ENCODE data around the gene IFNA13. TPM values are rescaled to one million over a fixed set of nuclear protein-coding genes. Genes with fewer than 3 reads are reported as not detected.

IFNA13 gene
- total and polyA plus RNA-seq, 2 of the 13 experiments (the other 11 are each of a cell fraction or from before 2014, with no cell fraction given) = not detected

DNA sequence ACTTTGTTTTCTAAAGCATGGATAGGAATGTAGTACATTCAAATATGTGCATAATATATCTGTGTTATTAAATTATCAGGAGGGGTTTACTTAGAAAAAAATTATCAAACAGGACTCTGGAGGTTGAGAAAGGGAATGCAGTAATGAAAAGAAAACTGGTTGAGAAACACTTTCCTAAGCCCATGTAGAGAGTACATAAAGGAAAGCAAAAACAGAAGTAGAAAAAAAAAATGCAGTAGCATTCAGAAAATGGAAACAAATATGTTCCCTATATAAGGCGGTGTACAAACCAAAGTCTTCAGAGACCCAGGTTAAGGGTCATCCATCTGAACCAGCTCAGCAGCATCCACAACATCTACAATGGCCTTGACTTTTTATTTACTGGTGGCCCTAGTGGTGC lies 41.0 kb upstream of the IFNA13 start, which contains the start of gene IFNA8:
TSS of gene IFNA8 (plus strand) at position 301 of the 400 bp plus-strand sequence. CDS start at position 361, 60 bp downstream.
- H3K27me3 ChIP-seq (ENCODE audit: control insufficient read depth in 1 of 2, insufficient read depth in 2 of 2, low read length in 2 of 2) = no peaks in the 10 kb centered on the region
- H3K79me2 ChIP-seq (ENCODE audit: insufficient read depth, low read length) = no peaks in the 10 kb centered on the region
- FAIRE-seq (no peak), DNase-seq (ENCODE audit: low spot score) (no peak), ATAC-seq (no peak)
- ChIA-PET CTCF (ENCODE audit: low intra/inter-chr PET ratio, low total read pairs) (no interaction called here), POLR2A (no interaction called here)
- WGBS (ENCODE audit: low lambda C conversion rate) = 0% methylated on average over 1 of the region's 1 CpG
- H4K20me1 ChIP-seq (ENCODE audit: insufficient read depth, low read length) = no peaks in the 10 kb centered on the region
- intact Hi-C loops (cut with micrococcal nuclease; ENCODE audit: unreplicated experiment) = no loop called here
- TF ChIP-seq ZNF766 (CRISPR knock-in tag; IDR thresholded peaks at IDR 0.05; ENCODE audit: borderline replicate concordance) (no peak), SIN3A (IDR thresholded peaks at IDR 0.05; ENCODE audit: borderline replicate concordance, low read depth, low read length) (no peak), CENPT (CRISPR knock-in tag; IDR thresholded peaks at IDR 0.05; ENCODE audit: low read depth) (no peak), PAX8 (CRISPR knock-in tag; IDR thresholded peaks at IDR 0.05; ENCODE audit: borderline replicate concordance) (no peak), ELF1 (CRISPR knock-in tag; IDR thresholded peaks at IDR 0.05) (no peak), ZZZ3 (CRISPR knock-in tag; IDR thresholded peaks at IDR 0.05; ENCODE audit: borderline replicate concordance) (no peak), ADNP (CRISPR knock-in tag; IDR thresholded peaks at IDR 0.05) (no peak), ZNF460 (CRISPR knock-in tag; IDR thresholded peaks at IDR 0.05; ENCODE audit: borderline replicate concordance) (no peak), HDAC6 (IDR thresholded peaks at IDR 0.05; ENCODE audit: low read depth, low read length) (no peak), ZNF20 (CRISPR knock-in tag; IDR thresholded peaks at IDR 0.05) (no peak), ZNF883 (CRISPR knock-in tag; IDR thresholded peaks at IDR 0.05; ENCODE audit: not compliant biosample characterization) (no peak), KLF16 (CRISPR knock-in tag; IDR thresholded peaks at IDR 0.05) (no peak), PCBP1 (IDR thresholded peaks at IDR 0.05; ENCODE audit: borderline replicate concordance, low read depth, low read length) (no peak)
- TF ChIP-seq, protein P1, sequence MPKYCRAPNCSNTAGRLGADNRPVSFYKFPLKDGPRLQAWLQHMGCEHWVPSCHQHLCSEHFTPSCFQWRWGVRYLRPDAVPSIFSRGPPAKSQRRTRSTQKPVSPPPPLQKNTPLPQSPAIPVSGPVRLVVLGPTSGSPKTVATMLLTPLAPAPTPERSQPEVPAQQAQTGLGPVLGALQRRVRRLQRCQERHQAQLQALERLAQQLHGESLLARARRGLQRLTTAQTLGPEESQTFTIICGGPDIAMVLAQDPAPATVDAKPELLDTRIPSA (CRISPR knock-in tag; IDR thresholded peaks at IDR 0.05; ENCODE audit: borderline replicate concordance) = no peak
- TF ChIP-seq, protein P2, sequence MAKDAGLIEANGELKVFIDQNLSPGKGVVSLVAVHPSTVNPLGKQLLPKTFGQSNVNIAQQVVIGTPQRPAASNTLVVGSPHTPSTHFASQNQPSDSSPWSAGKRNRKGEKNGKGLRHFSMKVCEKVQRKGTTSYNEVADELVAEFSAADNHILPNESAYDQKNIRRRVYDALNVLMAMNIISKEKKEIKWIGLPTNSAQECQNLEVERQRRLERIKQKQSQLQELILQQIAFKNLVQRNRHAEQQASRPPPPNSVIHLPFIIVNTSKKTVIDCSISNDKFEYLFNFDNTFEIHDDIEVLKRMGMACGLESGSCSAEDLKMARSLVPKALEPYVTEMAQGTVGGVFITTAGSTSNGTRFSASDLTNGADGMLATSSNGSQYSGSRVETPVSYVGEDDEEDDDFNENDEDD (CRISPR knock-in tag; IDR thresholded peaks at IDR 0.05; ENCODE audit: borderline replicate concordance) = no peak
- TF ChIP-seq, protein P3, sequence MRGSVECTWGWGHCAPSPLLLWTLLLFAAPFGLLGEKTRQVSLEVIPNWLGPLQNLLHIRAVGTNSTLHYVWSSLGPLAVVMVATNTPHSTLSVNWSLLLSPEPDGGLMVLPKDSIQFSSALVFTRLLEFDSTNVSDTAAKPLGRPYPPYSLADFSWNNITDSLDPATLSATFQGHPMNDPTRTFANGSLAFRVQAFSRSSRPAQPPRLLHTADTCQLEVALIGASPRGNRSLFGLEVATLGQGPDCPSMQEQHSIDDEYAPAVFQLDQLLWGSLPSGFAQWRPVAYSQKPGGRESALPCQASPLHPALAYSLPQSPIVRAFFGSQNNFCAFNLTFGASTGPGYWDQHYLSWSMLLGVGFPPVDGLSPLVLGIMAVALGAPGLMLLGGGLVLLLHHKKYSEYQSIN (CRISPR knock-in tag; IDR thresholded peaks at IDR 0.05; ENCODE audit: borderline replicate concordance) = no peak
- H3K9me3 ChIP-seq (ENCODE audit: low read length) = no peaks in the 10 kb centered on the region
- H3K9ac ChIP-seq (ENCODE audit: insufficient read depth, low read depth, low read length) = no peak within 1 kb of the TSS
- in situ Hi-C loops (cut with HindIII; ENCODE audit: extremely low pct_ligation_motif_present, low pct_unique_long_range_greater_than_20kb) = no loop called here
- H3K4me3 ChIP-seq (replicated peaks in 1 of 3; ENCODE audit: insufficient read depth in 1 of 3, low read depth in 2 of 3, low read length in 3 of 3) = no peak within 1 kb of the TSS
- H3K27ac ChIP-seq (ENCODE audit: extremely low read length, insufficient read depth, low read length) = no peak within 1 kb of the TSS
- H3K36me3 ChIP-seq (replicated peaks in 1 of 2; ENCODE audit: control insufficient read depth in 1 of 2, insufficient read depth in 2 of 2, low read length in 2 of 2) = no peaks in the 10 kb centered on the region
- H2AFZ ChIP-seq (ENCODE audit: low read length) = no peak within 1 kb of the TSS
- H3K4me1 ChIP-seq (ENCODE audit: insufficient read depth, low read length) = no peaks in the 10 kb centered on the region
- no TSS peak for BruUV-seq (replicated peaks)
- H3K4me2 ChIP-seq (ENCODE audit: low read depth, low read length) = no peak within 1 kb of the TSS
